ENCODE data around the gene ELAVL3.

Gene ELAVL3

DNA sequence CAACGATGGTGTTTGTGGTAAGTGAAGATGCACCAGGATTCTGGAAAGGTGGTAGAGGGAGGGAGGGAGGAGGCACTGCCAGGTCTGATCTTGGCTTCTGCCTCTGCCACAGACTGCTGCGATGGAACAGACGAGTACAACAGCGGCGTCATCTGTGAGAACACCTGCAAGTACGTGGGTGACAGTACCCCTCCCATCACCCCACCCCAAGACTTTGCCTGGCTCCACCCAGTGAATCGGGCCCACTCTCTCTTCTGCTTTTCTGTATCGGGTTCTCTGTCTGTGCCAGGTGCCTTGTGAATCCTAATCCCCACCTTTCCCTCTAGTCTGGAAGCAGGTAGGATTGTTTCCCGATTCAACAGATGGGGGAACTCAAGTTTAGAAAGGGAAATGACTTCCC is 42.9 kb downstream of the ELAVL3 start:
- TF ChIP-seq, protein P1, sequence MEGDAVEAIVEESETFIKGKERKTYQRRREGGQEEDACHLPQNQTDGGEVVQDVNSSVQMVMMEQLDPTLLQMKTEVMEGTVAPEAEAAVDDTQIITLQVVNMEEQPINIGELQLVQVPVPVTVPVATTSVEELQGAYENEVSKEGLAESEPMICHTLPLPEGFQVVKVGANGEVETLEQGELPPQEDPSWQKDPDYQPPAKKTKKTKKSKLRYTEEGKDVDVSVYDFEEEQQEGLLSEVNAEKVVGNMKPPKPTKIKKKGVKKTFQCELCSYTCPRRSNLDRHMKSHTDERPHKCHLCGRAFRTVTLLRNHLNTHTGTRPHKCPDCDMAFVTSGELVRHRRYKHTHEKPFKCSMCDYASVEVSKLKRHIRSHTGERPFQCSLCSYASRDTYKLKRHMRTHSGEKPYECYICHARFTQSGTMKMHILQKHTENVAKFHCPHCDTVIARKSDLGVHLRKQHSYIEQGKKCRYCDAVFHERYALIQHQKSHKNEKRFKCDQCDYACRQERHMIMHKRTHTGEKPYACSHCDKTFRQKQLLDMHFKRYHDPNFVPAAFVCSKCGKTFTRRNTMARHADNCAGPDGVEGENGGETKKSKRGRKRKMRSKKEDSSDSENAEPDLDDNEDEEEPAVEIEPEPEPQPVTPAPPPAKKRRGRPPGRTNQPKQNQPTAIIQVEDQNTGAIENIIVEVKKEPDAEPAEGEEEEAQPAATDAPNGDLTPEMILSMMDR (conservative IDR thresholded peaks at IDR 0.05; ENCODE audit: low read length), result no peak
- no peak for TF ChIP-seq EZH2phosphoT487 (IDR thresholded peaks at IDR 0.05; ENCODE audit: borderline replicate concordance)
- no peaks in the 10 kb centered on the region for H3K27me3 ChIP-seq (ENCODE audit: insufficient read depth, low read length, poor library complexity, severe bottlenecking)
- H3K36me3 ChIP-seq (ENCODE audit: insufficient read depth, low read length), result peaks cover 28% of the 10 kb centered on the region; the same call in 1 of the 2 replicates
- H3F3A ChIP-seq (ENCODE audit: low read depth), result no peaks in the 10 kb centered on the region
- no peak overlapping the region for H2AFZ ChIP-seq (ENCODE audit: low read length)
- H3K4me2 ChIP-seq (ENCODE audit: low read depth, low read length, poor library complexity, severe bottlenecking), result no peak overlapping the region
- H3K9ac ChIP-seq (ENCODE audit: low read depth, low read length, poor library complexity, severe bottlenecking), result no peak overlapping the region
- peaks cover 20% of the 10 kb centered on the region for H4K20me1 ChIP-seq (ENCODE audit: insufficient read depth, low read length, poor library complexity, severe bottlenecking)
- peaks cover 38% of the 10 kb centered on the region for H3K79me2 ChIP-seq (ENCODE audit: insufficient read depth, low read length)
- H3K4me1 ChIP-seq (ENCODE audit: insufficient read depth, low read length, poor library complexity, severe bottlenecking), result peaks cover 23% of the 10 kb centered on the region
- no peaks in the 10 kb centered on the region for H3K9me2 ChIP-seq (replicated peaks; ENCODE audit: low read depth, low read length)
- H3K4me3 ChIP-seq (ENCODE audit: low read length, poor library complexity, severe bottlenecking), result no peak overlapping the region
- no peaks in the 10 kb centered on the region for H3K9me3 ChIP-seq (ENCODE audit: insufficient read depth, low read depth, low read length)

DNA sequence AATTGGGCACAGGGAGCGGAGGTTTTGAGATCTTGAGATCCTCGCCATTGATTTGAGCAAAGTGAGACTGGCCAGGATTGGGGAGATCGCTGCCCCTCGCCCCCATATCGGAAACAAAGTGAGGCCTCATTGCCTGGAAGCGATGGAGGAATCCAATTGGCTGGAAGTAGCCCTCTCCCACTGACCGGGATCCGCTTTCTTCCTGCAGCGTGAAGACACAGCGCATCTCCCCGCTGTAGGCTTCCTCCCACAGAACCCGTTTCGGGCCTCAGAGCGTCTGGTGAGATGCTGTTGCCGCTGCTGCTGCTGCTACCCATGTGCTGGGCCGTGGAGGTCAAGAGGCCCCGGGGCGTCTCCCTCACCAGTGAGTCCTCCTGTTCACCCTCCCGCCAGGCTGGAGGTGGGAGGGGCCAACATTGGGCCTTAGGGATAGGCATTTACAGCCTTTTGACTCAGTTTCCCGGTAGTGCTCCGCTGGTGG is 45.0 kb downstream of the ELAVL3 start:
- H3K4me2 ChIP-seq (ENCODE audit: low read depth, low read length, poor library complexity, severe bottlenecking), result peak overlapping the region; percentile 93
- peaks cover 14% of the 10 kb centered on the region for H3K4me1 ChIP-seq (ENCODE audit: insufficient read depth, low read length, poor library complexity, severe bottlenecking)
- no peaks in the 10 kb centered on the region for H3K9me2 ChIP-seq (replicated peaks; ENCODE audit: low read depth, low read length)
- H2AFZ ChIP-seq (ENCODE audit: low read length), result peak overlapping the region; percentile 52
- TF ChIP-seq, protein P1 (conservative IDR thresholded peaks at IDR 0.05; ENCODE audit: low read length), result no peak
- H3F3A ChIP-seq (ENCODE audit: low read depth), result no peaks in the 10 kb centered on the region
- H3K4me3 ChIP-seq (ENCODE audit: low read length, poor library complexity, severe bottlenecking), result peak overlapping the region; percentile 81
- H3K79me2 ChIP-seq (ENCODE audit: insufficient read depth, low read length), result peaks cover 27% of the 10 kb centered on the region
- H4K20me1 ChIP-seq (ENCODE audit: insufficient read depth, low read length, poor library complexity, severe bottlenecking), result peaks cover 10% of the 10 kb centered on the region
- H3K27me3 ChIP-seq (ENCODE audit: insufficient read depth, low read length, poor library complexity, severe bottlenecking), result no peaks in the 10 kb centered on the region
- no peaks in the 10 kb centered on the region for H3K9me3 ChIP-seq (ENCODE audit: insufficient read depth, low read depth, low read length)
- peak overlapping the region; percentile 90 for H3K9ac ChIP-seq (ENCODE audit: low read depth, low read length, poor library complexity, severe bottlenecking)
- H3K36me3 ChIP-seq (ENCODE audit: insufficient read depth, low read length), result peaks cover 12% of the 10 kb centered on the region; the same call in 1 of the 2 replicates

DNA sequence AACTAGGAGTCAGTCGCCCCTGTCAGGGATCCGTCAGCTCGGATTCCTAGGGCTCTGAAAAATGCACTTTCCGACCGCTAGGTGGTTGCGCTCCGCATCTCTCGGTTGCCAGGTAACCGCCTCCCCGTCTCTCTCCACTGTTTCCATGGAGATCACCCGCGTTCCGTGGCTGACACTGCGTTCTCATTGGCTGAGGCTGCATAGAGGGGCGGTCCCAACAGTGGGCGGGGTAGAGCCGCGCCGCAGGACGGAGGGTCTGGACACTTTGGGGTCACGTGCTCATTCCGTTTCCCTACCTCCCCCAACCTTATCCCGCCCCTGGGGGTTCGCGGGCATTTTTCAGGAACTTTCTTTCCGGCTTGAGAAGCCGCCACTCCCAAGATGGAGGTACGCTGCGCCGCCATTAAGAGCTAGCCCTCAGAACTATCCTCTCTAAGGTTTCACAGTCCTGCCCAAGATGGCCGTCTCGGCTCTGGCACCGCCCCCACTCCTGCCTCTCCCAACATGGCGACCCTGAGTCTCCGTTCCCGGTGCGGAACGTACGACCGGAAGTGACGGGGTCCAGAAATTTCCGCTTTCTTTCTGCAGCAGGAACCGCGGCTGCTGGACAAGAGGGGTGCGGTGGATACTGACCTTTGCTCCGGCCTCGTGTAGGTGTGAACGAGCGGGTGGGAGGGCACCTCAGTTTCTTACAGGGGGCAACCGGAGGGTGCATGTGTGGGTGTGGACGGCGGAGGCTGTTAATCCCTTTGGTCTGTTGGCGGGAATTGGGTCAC is 45.6 kb downstream of the ELAVL3 start, which contains the start of the genes ODAD3 and PRKCSH:
ODAD3 (minus strand) TSS at position 65 of the 776 bp plus-strand sequence. CDS start 105 bp downstream, outside the sequence.
PRKCSH (plus strand) TSS at position 579 of the 776 bp plus-strand sequence. CDS start 483 bp downstream, outside the sequence.
- Histone ChIP-seq H3K9ac (ENCODE audit: low read depth, low read length, poor library complexity, severe bottlenecking) (peak within 1 kb of the TSS; percentile 90), H2AFZ (ENCODE audit: low read length) (peak within 1 kb of the TSS; percentile 94), H3F3A (ENCODE audit: low read depth) (no peaks in the 10 kb centered on the region), H3K9me2 (replicated peaks; ENCODE audit: low read depth, low read length) (no peaks in the 10 kb centered on the region), H3K9me3 (ENCODE audit: insufficient read depth, low read depth, low read length) (no peaks in the 10 kb centered on the region), H3K4me2 (ENCODE audit: low read depth, low read length, poor library complexity, severe bottlenecking) (peak within 1 kb of the TSS; percentile 93), H3K4me3 (ENCODE audit: low read length, poor library complexity, severe bottlenecking) (peak within 1 kb of the TSS; percentile 81), H3K4me1 (ENCODE audit: insufficient read depth, low read length, poor library complexity, severe bottlenecking) (peaks cover 14% of the 10 kb centered on the region), H3K79me2 (ENCODE audit: insufficient read depth, low read length) (peaks cover 25% of the 10 kb centered on the region), H3K27me3 (ENCODE audit: insufficient read depth, low read length, poor library complexity, severe bottlenecking) (no peaks in the 10 kb centered on the region), H4K20me1 (ENCODE audit: insufficient read depth, low read length, poor library complexity, severe bottlenecking) (peaks cover 8% of the 10 kb centered on the region), H3K36me3 (ENCODE audit: insufficient read depth, low read length) (peaks cover 12% of the 10 kb centered on the region; the same call in 1 of the 2 replicates)
- TF ChIP-seq, protein P1 (conservative IDR thresholded peaks at IDR 0.05; ENCODE audit: low read length), result peak; percentile 84
- no peak for TF ChIP-seq EZH2phosphoT487 (IDR thresholded peaks at IDR 0.05; ENCODE audit: borderline replicate concordance)

Data from Loucy (cell line).